ENCODE data around the gene SULT1A1.
"Not testable (repeated sequence)": the region's sequence is repeated elsewhere in the genome, so short reads cannot be mapped to it uniquely, and the experiment has no call there.

SULT1A1 gene

GRCh38 chr16:28590384-28591340 is 19.2 kb downstream of the SULT1A1 start:
- DNase-seq = no peak

DNA sequence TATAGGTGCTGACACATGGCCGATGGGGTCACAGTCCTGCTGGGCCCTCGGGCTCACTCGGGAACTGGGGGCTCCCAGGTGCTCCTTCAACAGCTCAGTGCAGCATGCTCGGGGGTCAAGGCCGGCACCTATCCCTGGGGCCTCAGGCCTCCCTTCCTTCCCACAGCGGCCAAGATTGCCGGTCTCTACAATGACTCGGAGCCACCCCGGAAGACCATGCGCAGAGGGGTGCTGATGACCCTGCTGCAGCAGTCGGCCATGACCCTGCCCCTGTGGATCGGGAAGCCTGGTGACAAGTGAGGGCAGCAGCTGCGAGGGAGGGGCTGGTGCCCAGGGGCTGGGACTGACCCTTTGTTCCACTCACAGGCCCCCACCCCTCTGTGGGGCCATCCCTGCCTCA is 19.9 kb downstream of the SULT1A1 start:
- no peak for DNase-seq

GRCh38 chr16:28589069-28589468 is 20.8 kb downstream of the SULT1A1 start:
- DNase-seq = no peak

GRCh38 chr16:28587386-28587785 is 22.5 kb downstream of the SULT1A1 start:
- DNase-seq = no peak

DNA sequence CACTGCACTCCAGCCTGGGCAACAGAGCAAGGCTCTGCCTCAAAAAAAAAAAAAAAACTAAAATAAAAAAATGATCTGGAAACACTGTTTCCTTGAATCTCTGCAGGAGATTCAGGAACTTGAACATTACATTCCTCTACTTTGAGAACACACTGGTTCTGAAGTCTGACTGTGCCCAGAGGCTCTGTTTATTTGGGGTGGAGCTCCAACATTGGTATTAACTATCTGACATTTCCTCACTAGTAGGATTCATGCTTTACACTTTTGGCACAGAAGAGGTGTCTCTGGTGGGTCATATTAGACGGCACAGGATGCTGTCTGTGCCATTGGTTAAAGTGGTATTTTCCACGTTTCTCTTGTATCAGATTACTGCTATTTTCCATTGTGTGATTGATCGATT is 23.4 kb downstream of the SULT1A1 start:
- DNase-seq = no peak

DNA sequence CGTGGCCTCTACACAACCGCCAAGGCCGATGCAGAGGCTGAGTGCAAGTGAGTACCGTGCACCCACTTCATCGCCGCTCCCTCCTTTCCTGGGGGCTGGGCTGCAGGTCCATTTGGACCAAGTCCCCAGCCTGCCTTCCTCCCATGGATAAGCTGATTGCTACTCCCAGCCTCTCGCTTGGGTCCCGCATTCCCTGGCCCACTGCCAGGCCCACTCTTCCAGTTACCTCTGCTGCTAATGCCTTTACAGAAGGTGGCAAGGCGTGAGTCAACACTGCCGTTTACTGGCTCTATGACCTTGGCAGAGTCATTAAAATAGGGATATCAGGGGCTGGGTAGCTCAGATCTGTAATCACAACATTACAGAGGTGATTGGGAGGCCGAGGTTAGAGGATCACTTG is 24.2 kb downstream of the SULT1A1 start:
- DNase-seq = no peak

DNA sequence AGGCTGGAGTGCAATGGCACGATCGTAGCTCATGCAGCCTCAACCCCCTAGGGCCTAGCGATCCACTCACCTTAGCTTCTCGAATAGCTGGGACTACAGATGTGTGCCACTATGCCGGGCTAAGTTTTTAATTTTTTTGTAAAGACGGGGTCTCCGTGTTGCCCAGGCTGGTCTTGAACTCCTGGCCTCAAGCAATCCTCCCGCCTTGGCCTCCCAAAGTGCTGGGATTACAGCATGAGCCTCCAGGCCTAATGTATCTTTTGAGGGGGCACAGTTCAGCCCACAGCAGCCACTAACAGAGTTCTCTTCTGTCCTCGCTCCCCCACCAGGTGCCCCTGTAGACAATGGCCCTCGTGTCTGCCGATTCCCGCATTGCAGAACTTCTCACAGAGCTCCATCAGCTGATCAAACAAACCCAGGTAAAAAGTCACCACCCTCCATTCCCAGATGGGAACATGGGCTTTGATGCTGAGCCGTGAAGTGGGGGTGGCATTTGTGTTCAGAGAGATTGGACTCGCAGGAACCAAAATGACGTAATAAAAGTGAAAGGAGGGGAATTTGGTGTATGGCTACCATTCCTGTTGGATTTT is 29.0 kb downstream of the SULT1A1 start:
- DNase-seq = no peak

DNA sequence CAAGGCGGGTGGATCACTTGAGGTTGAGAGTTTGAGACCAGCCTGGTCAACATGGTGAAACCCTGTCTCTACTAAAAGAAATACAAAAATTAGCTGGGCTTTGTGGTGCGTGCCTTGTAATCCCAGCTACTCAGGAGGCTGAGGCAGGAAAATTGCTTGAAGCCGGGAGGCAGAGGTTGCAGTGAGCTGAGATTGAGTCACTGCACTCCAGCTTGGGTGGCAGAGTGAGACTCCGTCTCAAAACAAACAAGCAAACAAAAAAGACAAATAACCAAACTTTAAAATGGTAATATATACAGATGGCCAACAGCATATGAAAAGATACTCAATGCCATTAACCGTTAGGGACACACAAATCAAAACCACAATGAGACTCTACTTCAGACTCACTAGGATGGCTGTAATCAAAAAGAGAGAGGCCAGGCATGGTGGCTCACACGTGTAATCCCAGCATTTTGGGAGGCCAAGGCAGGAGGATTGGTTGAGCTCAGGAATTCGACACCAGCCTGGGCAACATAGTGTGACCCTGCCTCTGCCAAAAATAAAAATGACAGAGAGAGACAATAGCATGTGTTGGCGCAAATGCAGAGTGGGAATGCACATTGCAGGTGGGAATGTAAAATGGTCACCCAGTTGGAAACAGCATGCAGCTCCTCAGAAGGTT is 34.3 kb downstream of the SULT1A1 start:
- no peak for DNase-seq

DNA sequence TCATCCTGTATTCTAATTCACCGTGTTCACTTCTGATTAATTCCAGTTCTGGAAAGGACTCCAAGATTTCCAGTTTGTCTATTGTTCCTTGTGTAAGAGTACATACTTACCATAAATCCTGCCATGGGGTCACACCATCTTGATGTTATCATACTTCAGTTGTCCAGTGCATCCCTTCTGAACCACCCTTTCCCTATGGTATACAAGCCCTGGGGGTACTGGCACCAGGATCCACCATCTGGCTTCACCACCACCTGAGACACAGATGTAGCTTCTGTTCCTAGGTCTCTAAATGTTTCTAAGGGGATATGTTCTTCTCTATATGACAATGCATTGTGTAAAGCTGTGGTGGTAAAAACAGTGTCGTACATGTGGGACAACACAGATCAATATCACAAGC is 34.9 kb downstream of the SULT1A1 start:
- DNase-seq = no peak

DNA sequence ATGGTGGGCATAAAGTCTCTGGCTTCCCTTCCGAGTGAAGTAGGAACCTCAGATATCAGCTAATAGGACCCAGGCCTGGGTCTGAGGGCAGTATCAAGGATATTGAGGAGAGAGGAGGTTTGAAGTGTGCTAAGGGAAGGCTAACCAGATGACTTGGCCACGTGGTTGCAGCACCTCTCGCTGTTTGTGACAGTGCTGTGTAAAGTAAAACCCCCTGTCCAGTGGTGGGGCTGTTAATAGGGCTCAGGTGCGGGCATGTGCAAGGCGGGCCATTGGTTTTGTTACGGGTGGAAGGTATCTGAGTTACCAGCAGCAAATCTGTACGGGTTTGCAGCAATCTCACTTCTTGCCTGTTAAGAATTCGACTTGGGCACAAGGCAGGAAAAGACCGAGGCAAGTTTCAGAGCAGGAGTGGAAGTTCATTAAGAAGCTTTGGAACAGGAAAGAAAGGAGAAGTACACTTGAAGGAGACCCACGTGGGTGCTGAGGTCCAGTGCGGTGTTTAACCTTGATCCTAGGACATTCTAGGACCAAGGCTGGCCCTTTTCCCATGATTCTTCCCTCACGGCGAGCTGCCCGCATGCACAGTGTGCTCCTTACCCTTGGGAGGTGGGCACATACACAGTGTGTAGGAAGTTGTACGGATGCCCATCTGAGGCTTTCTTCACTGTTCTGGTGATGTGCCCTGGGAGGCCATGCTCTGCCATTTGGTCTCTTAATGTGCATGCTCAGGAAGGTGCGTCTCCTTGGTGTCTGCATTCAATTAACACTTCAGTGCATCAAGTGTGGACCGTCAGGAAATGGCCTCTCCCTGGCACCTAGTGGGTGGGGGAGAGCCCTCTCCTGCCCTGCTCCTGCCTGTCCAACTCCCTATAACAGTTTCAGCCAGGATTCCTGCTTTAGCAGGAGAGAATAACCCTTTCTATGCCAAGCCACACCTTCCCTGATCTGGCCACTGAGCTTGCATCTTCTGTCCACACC is 35.8 kb downstream of the SULT1A1 start:
- DNase-seq = no peak

- no peak for DNase-seq
Measured at GRCh38 chr16:28572696-28573510, 36.9 kb downstream of the SULT1A1 start.

DNA sequence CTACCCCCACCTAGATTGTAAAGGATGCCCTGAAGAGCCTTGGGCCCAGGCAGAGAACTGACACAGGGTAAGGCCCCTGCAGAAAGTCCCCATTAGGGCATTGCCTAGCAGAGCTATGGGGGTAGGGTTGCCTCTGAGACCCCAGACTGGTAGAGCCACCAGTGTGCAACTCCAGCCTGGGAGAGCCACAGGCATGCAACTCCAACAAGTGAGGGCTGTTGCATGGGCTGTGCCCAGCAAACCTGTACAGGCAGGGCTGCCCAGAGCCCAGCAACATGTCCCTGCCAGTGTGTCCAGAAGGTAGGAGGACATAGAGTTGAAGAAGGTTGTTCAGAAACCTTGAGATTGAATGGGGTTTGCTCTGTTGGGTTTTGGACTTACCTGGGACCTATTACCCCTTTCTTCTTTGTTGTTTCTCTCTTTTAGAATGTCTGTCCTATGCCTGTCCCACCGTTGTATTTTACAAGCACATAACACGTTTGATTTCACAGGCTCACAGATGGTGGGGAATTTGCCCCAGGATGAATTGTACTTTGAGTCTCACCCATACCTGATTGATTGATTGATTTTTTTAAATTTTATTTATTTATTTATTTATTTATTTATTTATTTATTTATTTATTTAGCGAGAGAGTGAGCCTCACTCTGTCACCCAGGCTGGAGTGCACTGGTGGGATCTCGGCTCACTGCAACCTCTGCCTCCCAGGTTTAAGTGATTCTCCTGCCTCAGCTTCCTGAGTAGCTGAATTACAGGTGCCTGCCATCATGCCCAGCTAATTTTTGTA is 39.7 kb downstream of the SULT1A1 start:
- DNase-seq = no peak

DNA sequence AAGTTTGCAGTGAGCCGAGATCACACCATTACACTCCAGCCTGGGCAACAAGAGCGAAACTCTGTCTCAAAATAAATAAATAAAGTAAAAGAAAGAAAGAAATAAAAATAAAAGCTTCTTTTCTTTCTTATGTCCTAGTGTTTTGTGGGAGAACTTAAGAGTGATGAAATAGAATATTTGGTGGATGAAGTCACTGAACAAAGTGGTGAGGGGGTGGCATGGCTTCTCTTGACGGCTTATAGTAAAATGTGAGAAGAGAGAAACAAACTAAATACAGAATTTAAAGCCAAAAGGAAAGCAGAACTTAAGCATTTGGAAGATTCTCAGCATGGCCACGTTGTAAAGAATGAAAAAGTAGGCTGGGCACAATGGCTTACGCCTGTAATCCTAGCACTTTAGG is 40.8 kb downstream of the SULT1A1 start:
- DNase-seq = no peak

- no peak for DNase-seq
Measured at GRCh38 chr16:28567292-28567691, 42.6 kb downstream of the SULT1A1 start.

DNA sequence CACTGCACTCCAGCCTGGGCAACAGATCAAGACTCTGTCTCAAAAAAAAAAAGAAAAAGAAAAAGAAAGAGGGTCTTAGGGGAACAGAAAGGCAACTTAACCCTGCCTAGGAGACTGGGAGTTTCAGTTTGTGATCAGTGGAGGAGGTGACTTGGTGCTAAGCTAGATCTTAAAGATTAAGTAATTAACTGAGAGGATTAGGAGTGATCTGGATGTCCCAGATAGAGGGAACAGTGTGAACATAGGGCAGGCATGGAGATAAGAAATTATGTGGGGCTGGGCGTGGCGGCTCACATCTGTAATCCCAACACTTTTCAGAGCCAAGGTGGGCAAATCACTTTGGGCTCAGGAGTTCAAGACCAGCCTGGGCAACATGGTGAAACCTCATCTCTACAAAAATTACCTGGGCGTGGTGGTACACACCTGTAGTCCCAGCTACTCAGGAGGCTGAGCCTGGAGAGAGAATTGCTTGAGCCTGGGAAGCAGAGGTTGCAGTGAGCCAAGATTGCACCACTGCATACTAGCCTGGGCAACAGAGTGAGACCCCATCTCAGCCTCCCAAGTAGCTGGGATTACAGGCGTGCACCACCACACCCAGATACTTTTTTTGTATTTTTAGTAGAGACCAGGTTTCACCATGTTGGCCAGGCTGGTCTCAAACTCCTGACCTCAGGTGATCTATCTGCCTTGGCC is 43.5 kb downstream of the SULT1A1 start:
- not testable (repeated sequence) for DNase-seq

GRCh38 chr16:28563218-28563617 is 46.6 kb downstream of the SULT1A1 start:
- DNase-seq = no peak

DNA sequence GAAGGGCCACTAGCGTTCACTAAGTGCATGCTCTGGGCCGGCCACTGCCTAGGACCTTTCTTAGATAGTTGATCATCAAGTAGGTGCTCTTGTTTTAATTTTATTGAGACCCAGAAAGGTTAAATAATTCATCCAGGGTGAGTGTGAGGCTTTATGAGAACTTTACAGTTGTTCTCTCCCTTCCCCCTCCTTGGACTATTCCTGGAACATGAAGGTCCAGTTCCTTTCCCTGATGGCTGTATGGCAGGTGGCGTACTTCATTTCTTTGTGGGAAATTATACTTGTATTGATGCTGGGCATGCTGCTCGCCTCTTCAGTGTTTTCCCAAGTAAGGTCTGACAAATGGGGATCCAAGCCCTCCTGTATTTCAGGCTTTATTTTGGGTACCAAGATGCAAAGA is 47.6 kb downstream of the SULT1A1 start:
- DNase-seq = no peak

GRCh38 chr16:28561557-28562187 is 48.2 kb downstream of the SULT1A1 start:
- DNase-seq = no peak

GRCh38 chr16:28558456-28558855 is 51.4 kb downstream of the SULT1A1 start:
- no peak for DNase-seq

DNA sequence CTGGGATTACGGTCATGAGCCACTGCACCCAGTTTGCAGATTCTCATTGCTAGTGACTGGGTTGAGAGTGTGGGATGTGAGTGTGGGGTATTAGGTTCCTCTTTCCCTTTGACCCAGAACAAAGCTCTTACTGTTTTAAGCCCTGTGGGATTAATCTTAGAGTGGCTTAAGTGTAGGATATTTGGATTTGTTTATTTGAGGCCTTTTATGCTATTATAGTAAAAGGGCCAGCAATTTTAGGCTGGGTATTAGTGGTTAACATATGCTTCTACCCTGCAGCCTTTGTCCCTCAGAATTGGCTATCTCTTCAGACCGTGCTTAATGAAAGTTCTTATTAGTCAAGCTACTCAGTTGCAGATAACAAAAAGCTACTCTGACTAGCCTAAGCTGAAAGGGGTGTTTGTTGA is 52.9 kb downstream of the SULT1A1 start:
- DNase-seq = no peak

All from COR-L47 (cell line).